IMR-90 (cell line): Measurements from ENCODE around the gene UGT1A1. TPM values are rescaled to one million over a fixed set of nuclear protein-coding genes. Genes with fewer than 3 reads are reported as not detected.

Experiments
- ATAC-seq: fragments of 200-7000 bp; cut with Tn5 transposase; 2 replicates; pipeline ENCODE4 v1.9.1; 2020; ENCODE audit warnings: low read depth, mild to moderate bottlenecking, moderate library complexity
- BruUV-seq: library from RNA; stranded (reverse); fragments of 400-500 nt; replicated peaks from 2 replicates; lab custom pipeline; 2021; lab: Mats Ljungman, UMichigan
- CTCF ChIA-PET: fragments of 300-600 bp; formaldehyde crosslinking; extraction: SDS; loops from one replicate; lab custom pipeline; 2021; ENCODE audit warnings: antibody characterized with exemption; lab: Yijun Ruan, JAX
- POLR2A ChIA-PET: fragments of 300-600 bp; sonication (Branson Sonifier 250); formaldehyde crosslinking; loops from one replicate; lab custom pipeline; 2022; ENCODE audit warnings: antibody characterized with exemption; ENCODE audit not compliant: unreplicated experiment; lab: Charles Lee
- DNase-seq: peaks from one replicate; pipeline ENCODE4 v3.0.0; 2013
- H2AFZ ChIP-seq: replicated peaks from 2 replicates; pipeline ENCODE3; 2013; ENCODE audit warnings: low read length, mild to moderate bottlenecking; ENCODE audit not compliant: poor library complexity
- H2AK5ac ChIP-seq: 2 replicates; pipeline ENCODE4 v1.6.1; 2013; ENCODE audit warnings: low read depth, low read length, inconsistent platforms
- H2AK9ac ChIP-seq: replicated peaks from 2 replicates; pipeline ENCODE3; 2013; ENCODE audit warnings: mild to moderate bottlenecking, low read depth, low read length, moderate library complexity; ENCODE audit not compliant: poor library complexity
- H2BK120ac ChIP-seq: 2 replicates; pipeline ENCODE4 v1.6.1; 2013; ENCODE audit warnings: low read depth, low read length, inconsistent platforms
- H2BK15ac ChIP-seq: 3 replicates; pipeline ENCODE4 v1.6.1; 2013; ENCODE audit warnings: low read depth, low read length, inconsistent platforms
- H2BK20ac ChIP-seq: 2 replicates; pipeline ENCODE4 v1.6.1; 2013; ENCODE audit warnings: low read depth, mild to moderate bottlenecking, inconsistent platforms, low read length, moderate library complexity
- H2BK5ac ChIP-seq: 2 replicates; pipeline ENCODE4 v1.6.1; 2013; ENCODE audit warnings: mild to moderate bottlenecking, low read depth, low read length, inconsistent platforms; ENCODE audit not compliant: poor library complexity, severe bottlenecking
- H3K14ac ChIP-seq: replicated peaks from 2 replicates; pipeline ENCODE4 v1.6.1; 2013; ENCODE audit warnings: low read depth, low read length, inconsistent platforms
- H3K18ac ChIP-seq: 2 replicates; pipeline ENCODE4 v1.6.1; 2013; ENCODE audit warnings: low read depth, low read length, control low read depth
- H3K23ac ChIP-seq: 2 replicates; pipeline ENCODE4 v1.6.1; 2013; ENCODE audit warnings: low read depth, low read length, inconsistent platforms
- H3K27ac ChIP-seq: 2 replicates; pipeline ENCODE4 v1.5.1; 2013; ENCODE audit warnings: mild to moderate bottlenecking, control low read depth, low read length; ENCODE audit not compliant: insufficient read depth
- H3K27me3 ChIP-seq: 2 replicates; pipeline ENCODE4 v1.6.1; 2013; ENCODE audit warnings: low read length; ENCODE audit not compliant: control insufficient read depth, insufficient read depth
- H3K36me3 ChIP-seq: 2 replicates; pipeline ENCODE4 v1.6.1; 2013; ENCODE audit warnings: low read length, mixed read lengths; ENCODE audit not compliant: control insufficient read depth, insufficient read depth
- H3K4ac ChIP-seq: 2 replicates; pipeline ENCODE4 v1.6.1; 2013; ENCODE audit warnings: low read depth, low read length, inconsistent platforms
- H3K4me1 ChIP-seq: 2 replicates; pipeline ENCODE4 v1.6.1; 2013; ENCODE audit warnings: low read length, mixed read lengths; ENCODE audit not compliant: control insufficient read depth, insufficient read depth
- H3K4me2 ChIP-seq: 2 replicates; pipeline ENCODE4 v1.6.1; 2013; ENCODE audit warnings: low read depth, mild to moderate bottlenecking, control low read depth, low read length, moderate library complexity
- H3K4me3 ChIP-seq: 2 replicates; pipeline ENCODE4 v1.5.1; 2013; ENCODE audit warnings: low read depth, mild to moderate bottlenecking, control low read depth, low read length, moderate library complexity; ENCODE audit not compliant: insufficient read depth
- H3K56ac ChIP-seq: 2 replicates; pipeline ENCODE4 v1.6.1; 2013; ENCODE audit warnings: low read length, inconsistent platforms; ENCODE audit not compliant: insufficient read depth; ENCODE audit errors: extremely low read depth
- H3K79me1 ChIP-seq, 2 experiments: 2 replicates each; pipeline ENCODE4 v1.6.1; 2013; ENCODE audit warnings: low read length in 2 of 2, inconsistent platforms in 1 of 2, low read depth in 1 of 2
- H3K9ac ChIP-seq: 2 replicates; pipeline ENCODE4 v1.6.1; 2013; ENCODE audit warnings: low read depth, low read length, control low read depth
- H3K9me1 ChIP-seq: 2 replicates; pipeline ENCODE4 v1.6.1; 2013; ENCODE audit warnings: low read length, inconsistent platforms; ENCODE audit not compliant: insufficient read depth
- H3K9me3 ChIP-seq: 2 replicates; pipeline ENCODE4 v1.6.1; 2013; ENCODE audit warnings: low read length; ENCODE audit not compliant: control insufficient read depth, insufficient read depth
- H4K20me1 ChIP-seq: 2 replicates; pipeline ENCODE4 v1.6.1; 2013; ENCODE audit warnings: low read length, inconsistent platforms; ENCODE audit not compliant: insufficient read depth
- H4K5ac ChIP-seq: 2 replicates; pipeline ENCODE4 v1.6.1; 2013; ENCODE audit warnings: mild to moderate bottlenecking, low read depth, low read length, control low read depth
- H4K8ac ChIP-seq, 2 experiments: 2 replicates each; pipeline ENCODE4 v1.6.1; 2013; ENCODE audit warnings: low read depth in 2 of 2, low read length in 2 of 2, control low read depth in 1 of 2, inconsistent platforms in 1 of 2
- H4K91ac ChIP-seq: 2 replicates; pipeline ENCODE4 v1.6.1; 2013; ENCODE audit warnings: low read depth, low read length, inconsistent platforms; ENCODE audit not compliant: insufficient read depth
- BHLHE40 ChIP-seq: fragments of 150-350 bp; IDR thresholded peaks from 2 replicates; pipeline ENCODE4 v1.6.1; 2016; ENCODE audit warnings: mild to moderate bottlenecking, low read depth, low read length
- CEBPB ChIP-seq: IDR thresholded peaks from 2 replicates; pipeline ENCODE4 v1.6.1; 2012; ENCODE audit warnings: low read depth, low read length, improper control_type of control experiment
- FOS ChIP-seq: fragments of 150-350 bp; IDR thresholded peaks from 2 replicates; pipeline ENCODE4 v1.6.1; 2016; ENCODE audit warnings: low read depth, low read length
- MAFK ChIP-seq: IDR thresholded peaks from 2 replicates; pipeline ENCODE4 v1.6.1; 2012; ENCODE audit warnings: low read depth, low read length, improper control_type of control experiment
- MAZ ChIP-seq: IDR thresholded peaks from 2 replicates; pipeline ENCODE4 v1.6.1; 2012; ENCODE audit warnings: low read depth, mild to moderate bottlenecking, low read length, improper control_type of control experiment, moderate library complexity, borderline replicate concordance
- MXI1 ChIP-seq: IDR thresholded peaks from 2 replicates; pipeline ENCODE4 v1.6.1; 2012; ENCODE audit warnings: low read depth, mild to moderate bottlenecking, low read length, moderate library complexity, borderline replicate concordance
- NFE2L2 ChIP-seq: fragments of 150-350 bp; IDR thresholded peaks from 2 replicates; pipeline ENCODE4 v1.6.1; 2016; ENCODE audit warnings: low read depth, mild to moderate bottlenecking, low read length
- RAD21 ChIP-seq: IDR thresholded peaks from 2 replicates; pipeline ENCODE4 v1.6.1; 2012; ENCODE audit warnings: low read length, improper control_type of control experiment
- RCOR1 ChIP-seq: IDR thresholded peaks from 2 replicates; pipeline ENCODE4 v1.6.1; 2012; ENCODE audit warnings: mild to moderate bottlenecking, low read length, improper control_type of control experiment; ENCODE audit not compliant: insufficient replicate concordance
- SMC3 ChIP-seq: fragments of 150-350 bp; IDR thresholded peaks from 2 replicates; pipeline ENCODE4 v1.6.1; 2016; ENCODE audit warnings: low read depth, mild to moderate bottlenecking, antibody characterized with exemption, low read length, moderate library complexity
- WGBS, 2 experiments: methylation state at CpG; one replicate each; pipeline versions ENCODE4 v1.1.5 to v1.1.7; 2013; ENCODE audit warnings: missing lambda C conversion rate in 2 of 2; ENCODE audit not compliant: insufficient read length in 1 of 2; ENCODE audit errors: extremely low coverage in 2 of 2; 5-methylcytosine and 5-hydroxymethylcytosine counted together
- dilution Hi-C: fragments of 300-500 bp; cut with HindIII; formaldehyde crosslinking; loops from one replicate; pipeline ENCODE4 v1.14.3; 2018; ENCODE audit warnings: low sequenced_read_pairs; ENCODE audit not compliant: unreplicated experiment
- in situ Hi-C: fragments of 300-500 bp; cut with MboI; formaldehyde crosslinking; loops from 3 replicates; pipeline ENCODE4 v1.14.3; 2019; ENCODE audit warnings: low sequenced_read_pairs, inconsistent platforms, mixed read lengths
- intact Hi-C: fragments of 100-400 bp; cut with micrococcal nuclease; formaldehyde crosslinking; loops from 2 replicates; pipeline ENCODE4 v1.10.0; 2022
- polyA plus RNA-seq, 3 experiments: library from polyadenylated mRNA; depleted of rRNA; stranded (reverse); fragments of >200 nt; gene quantifications; 2 replicates each; pipeline ENCODE4 v1.2.3, GENCODE V29; 2012; ENCODE audit warnings: low replicate concordance in 1 of 3
- total RNA-seq: library from RNA; depleted of rRNA; stranded (reverse); fragments of >200 nt; gene quantifications from 2 replicates; pipeline ENCODE4 v1.2.3, GENCODE V29; 2012
- TF ChIP-seq, protein P1 (sequence below): conservative IDR thresholded peaks from 2 replicates; pipeline ENCODE4 v1.5.1; 2012; ENCODE audit warnings: mild to moderate bottlenecking, low read depth, low read length, improper control_type of control experiment
- TF ChIP-seq, protein P2 (sequence below): fragments of 150-350 bp; IDR thresholded peaks from 2 replicates; pipeline ENCODE4 v1.6.1; 2017; ENCODE audit warnings: mild to moderate bottlenecking, antibody characterized with exemption, low read length, low read depth
- TF ChIP-seq, protein P3 (sequence below): fragments of 150-350 bp; IDR thresholded peaks from 2 replicates; pipeline ENCODE4 v1.6.1; 2016; ENCODE audit warnings: low read depth, mild to moderate bottlenecking, low read length, moderate library complexity, borderline replicate concordance

UGT1A1 gene
- total and polyA plus RNA-seq, 2 of the 4 experiments (the other 2 are of a cell fraction): not detected

DNA sequence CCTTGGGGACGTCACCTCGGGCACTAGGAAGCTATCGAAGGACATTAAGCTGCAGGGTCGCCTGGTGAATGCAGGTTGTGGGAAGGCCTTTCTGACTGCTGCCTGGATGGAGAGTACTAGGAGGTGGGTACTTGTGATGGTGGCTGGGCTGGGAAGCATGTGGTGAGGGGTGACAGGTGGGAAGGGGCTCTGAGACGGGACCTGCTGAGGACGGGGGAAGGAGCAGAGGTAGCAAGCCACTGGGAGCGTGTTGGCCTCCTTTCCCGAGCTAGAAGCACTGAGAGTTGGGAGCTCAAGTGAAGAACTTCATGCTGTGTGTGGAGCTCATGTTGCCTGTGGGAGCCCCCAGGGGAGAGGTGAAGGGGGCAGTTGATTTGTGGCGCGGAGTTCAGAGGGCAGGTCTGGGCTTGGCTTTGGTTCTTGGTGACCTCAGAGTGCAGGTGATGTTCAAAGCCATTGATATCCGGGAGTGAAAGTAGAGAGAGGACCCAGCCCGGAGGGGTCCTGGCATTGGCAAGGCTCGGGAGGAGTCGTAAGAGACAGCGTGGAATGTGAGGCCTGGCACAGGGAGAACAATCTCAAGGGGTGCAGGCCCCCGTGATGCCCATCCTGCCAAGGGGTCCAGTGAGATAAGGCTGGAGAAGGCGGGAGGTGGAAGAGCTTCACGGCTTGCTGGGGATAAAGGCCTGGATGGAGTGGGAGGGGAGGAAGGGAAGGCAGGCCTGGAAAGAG, 31.2 kb downstream of the UGT1A1 start:
- Histone ChIP-seq H4K91ac (no peak overlapping the region), H4K20me1 (no peaks in the 10 kb centered on the region), H3K4ac (no peak overlapping the region), H3K9me1 (no peaks in the 10 kb centered on the region), H3K14ac (no peak overlapping the region), H2BK20ac (no peak overlapping the region), H3K23ac (no peak overlapping the region), H4K5ac (no peak overlapping the region), H3K27ac (no peak overlapping the region), H3K79me1 (no peaks in the 10 kb centered on the region), H3K36me3 (no peaks in the 10 kb centered on the region), H3K4me1 (no peaks in the 10 kb centered on the region), H4K8ac (no peak overlapping the region), H3K9ac (no peak overlapping the region), H2AK5ac (no peak overlapping the region), H2BK120ac (no peak overlapping the region), H2BK5ac (no peak overlapping the region), H3K18ac (no peak overlapping the region), H3K9me3 (no peaks in the 10 kb centered on the region), H2AFZ (no peak overlapping the region), H3K4me2 (no peak overlapping the region), H3K56ac (no peak overlapping the region), H2BK15ac (no peak overlapping the region), H3K27me3 (peaks cover 8% of the 10 kb centered on the region), H2AK9ac (no peak overlapping the region), H3K4me3 (no peak overlapping the region)
- DNase-seq (no peak), ATAC-seq (no peak)
- BruUV-seq: no TSS peak
- dilution Hi-C loops: no loop called here
- CTCF ChIA-PET: no interaction called here
- TF ChIP-seq MAFK (no peak), BHLHE40 (no peak), MXI1 (no peak), RAD21 (no peak), NFE2L2 (no peak), FOS (no peak), RCOR1 (no peak), MAZ (no peak), CEBPB (no peak), SMC3 (no peak)
- TF ChIP-seq, protein P1, sequence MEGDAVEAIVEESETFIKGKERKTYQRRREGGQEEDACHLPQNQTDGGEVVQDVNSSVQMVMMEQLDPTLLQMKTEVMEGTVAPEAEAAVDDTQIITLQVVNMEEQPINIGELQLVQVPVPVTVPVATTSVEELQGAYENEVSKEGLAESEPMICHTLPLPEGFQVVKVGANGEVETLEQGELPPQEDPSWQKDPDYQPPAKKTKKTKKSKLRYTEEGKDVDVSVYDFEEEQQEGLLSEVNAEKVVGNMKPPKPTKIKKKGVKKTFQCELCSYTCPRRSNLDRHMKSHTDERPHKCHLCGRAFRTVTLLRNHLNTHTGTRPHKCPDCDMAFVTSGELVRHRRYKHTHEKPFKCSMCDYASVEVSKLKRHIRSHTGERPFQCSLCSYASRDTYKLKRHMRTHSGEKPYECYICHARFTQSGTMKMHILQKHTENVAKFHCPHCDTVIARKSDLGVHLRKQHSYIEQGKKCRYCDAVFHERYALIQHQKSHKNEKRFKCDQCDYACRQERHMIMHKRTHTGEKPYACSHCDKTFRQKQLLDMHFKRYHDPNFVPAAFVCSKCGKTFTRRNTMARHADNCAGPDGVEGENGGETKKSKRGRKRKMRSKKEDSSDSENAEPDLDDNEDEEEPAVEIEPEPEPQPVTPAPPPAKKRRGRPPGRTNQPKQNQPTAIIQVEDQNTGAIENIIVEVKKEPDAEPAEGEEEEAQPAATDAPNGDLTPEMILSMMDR: no peak
- TF ChIP-seq, protein P2, sequence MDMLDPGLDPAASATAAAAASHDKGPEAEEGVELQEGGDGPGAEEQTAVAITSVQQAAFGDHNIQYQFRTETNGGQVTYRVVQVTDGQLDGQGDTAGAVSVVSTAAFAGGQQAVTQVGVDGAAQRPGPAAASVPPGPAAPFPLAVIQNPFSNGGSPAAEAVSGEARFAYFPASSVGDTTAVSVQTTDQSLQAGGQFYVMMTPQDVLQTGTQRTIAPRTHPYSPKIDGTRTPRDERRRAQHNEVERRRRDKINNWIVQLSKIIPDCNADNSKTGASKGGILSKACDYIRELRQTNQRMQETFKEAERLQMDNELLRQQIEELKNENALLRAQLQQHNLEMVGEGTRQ: no peak
- TF ChIP-seq, protein P3, sequence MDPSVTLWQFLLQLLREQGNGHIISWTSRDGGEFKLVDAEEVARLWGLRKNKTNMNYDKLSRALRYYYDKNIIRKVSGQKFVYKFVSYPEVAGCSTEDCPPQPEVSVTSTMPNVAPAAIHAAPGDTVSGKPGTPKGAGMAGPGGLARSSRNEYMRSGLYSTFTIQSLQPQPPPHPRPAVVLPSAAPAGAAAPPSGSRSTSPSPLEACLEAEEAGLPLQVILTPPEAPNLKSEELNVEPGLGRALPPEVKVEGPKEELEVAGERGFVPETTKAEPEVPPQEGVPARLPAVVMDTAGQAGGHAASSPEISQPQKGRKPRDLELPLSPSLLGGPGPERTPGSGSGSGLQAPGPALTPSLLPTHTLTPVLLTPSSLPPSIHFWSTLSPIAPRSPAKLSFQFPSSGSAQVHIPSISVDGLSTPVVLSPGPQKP: no peak
- WGBS, 2 experiments: 67% methylated on average over 10 of the region's 18 CpGs; no CpG with 5 or more reads in 1 of the 2 experiments
- intact Hi-C loops: no loop called here
- POLR2A ChIA-PET: no interaction called here
- in situ Hi-C loops: no loop called here
